OCI-LY3 (cell line): ENCODE measurements around the gene DHX40.

Source experiments
- H2AFZ ChIP-seq: fragments of 200-600, 300-600 bp; shearing (Covaris generic); 2 replicates; pipeline ENCODE4 v1.6.0; 2014; ENCODE audit warnings: antibody characterized with exemption, low read depth, low read length
- H3K27ac ChIP-seq: fragments of 200-600, 300-600 bp; sonication (generic); 2 replicates; pipeline ENCODE4 v1.5.1; 2014; ENCODE audit warnings: mild to moderate bottlenecking, low read length, moderate library complexity, mixed read lengths
- H3K27me3 ChIP-seq: fragments of 200-600, 300-600 bp; sonication (generic); 2 replicates; pipeline ENCODE4 v1.6.1; 2014; ENCODE audit warnings: low read depth, low read length, mixed read lengths
- H3K36me3 ChIP-seq: fragments of 200-600, 300-600 bp; sonication (generic); replicated peaks from 2 replicates; pipeline ENCODE3; 2014; ENCODE audit warnings: low read depth, low read length, mixed read lengths
- H3K4me1 ChIP-seq: fragments of 300-600, 200-600 bp; sonication (generic); 2 replicates; pipeline ENCODE4 v1.6.1; 2014; ENCODE audit warnings: low read length, mixed read lengths
- H3K4me2 ChIP-seq: fragments of 200-600, 300-600 bp; sonication (generic); 2 replicates; pipeline ENCODE4 v1.6.1; 2014; ENCODE audit warnings: low read length, mixed read lengths
- H3K4me3 ChIP-seq: fragments of 300-600, 200-600 bp; sonication (generic); 2 replicates; pipeline ENCODE4 v1.5.1; 2014; ENCODE audit warnings: antibody characterized with exemption, mild to moderate bottlenecking, low read length, moderate library complexity
- H3K79me2 ChIP-seq: fragments of 300-600, 200-600 bp; shearing (Covaris generic); 2 replicates; pipeline ENCODE4 v1.6.1; 2014; ENCODE audit warnings: mild to moderate bottlenecking, low read length, mixed read lengths
- H3K9ac ChIP-seq: fragments of 300-600, 200-600 bp; shearing (Covaris generic); 2 replicates; pipeline ENCODE4 v1.6.0; 2014; ENCODE audit warnings: mild to moderate bottlenecking, low read length, moderate library complexity
- H3K9me3 ChIP-seq: fragments of 200-600, 300-600 bp; shearing (Covaris generic); 2 replicates; pipeline ENCODE4 v1.6.1; 2014; ENCODE audit warnings: low read length, mixed read lengths; ENCODE audit not compliant: insufficient read depth
- H4K20me1 ChIP-seq: fragments of 200-600, 300-600 bp; sonication (generic); 2 replicates; pipeline ENCODE4 v1.6.1; 2016; ENCODE audit warnings: low read length, mixed read lengths; ENCODE audit not compliant: insufficient read depth
- CTCF ChIP-seq: fragments of 200-600, 300-600 bp; sonication (generic); IDR thresholded peaks from 2 replicates; pipeline ENCODE4 v1.5.1; 2014; ENCODE audit warnings: antibody characterized with exemption, low read length, low read depth
- EZH2phosphoT487 ChIP-seq: fragments of 200-600 bp; shearing (Covaris generic); IDR thresholded peaks from 2 replicates; pipeline ENCODE4 v1.6.1; 2018; ENCODE audit warnings: antibody characterized with exemption, mixed run types, low read depth

Gene DHX40

DNA sequence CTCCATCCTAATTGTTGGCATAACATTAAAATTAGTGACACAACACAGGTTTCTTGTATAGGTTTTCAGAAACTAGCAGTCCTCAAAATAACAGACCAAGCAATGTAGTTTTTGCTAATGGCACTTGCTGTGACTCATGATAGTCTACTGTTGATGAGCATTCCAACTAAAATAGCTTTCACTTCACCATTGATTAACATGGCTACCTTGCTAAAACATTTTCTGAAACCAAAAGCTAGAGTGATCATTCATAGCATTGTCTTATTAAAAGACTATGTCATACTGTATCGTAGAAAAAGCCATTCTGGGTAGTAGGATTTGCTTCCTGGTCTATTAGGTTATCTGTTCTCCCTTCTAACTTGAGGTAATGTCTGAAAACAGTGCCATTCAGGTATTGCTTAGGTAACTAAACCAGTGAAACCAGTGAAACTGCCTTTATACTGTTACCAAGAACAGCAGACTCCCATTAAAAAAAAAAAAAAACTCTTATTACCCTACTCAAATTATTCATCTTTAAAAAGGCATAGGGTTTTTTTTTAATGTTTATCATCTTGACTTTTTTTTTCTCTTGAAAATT is 51.8 kb downstream of the DHX40 start:
- Histone ChIP-seq H3K9ac (no peak overlapping the region), H3K27me3 (no peaks in the 10 kb centered on the region), H3K36me3 (no peaks in the 10 kb centered on the region), H3K4me2 (no peak overlapping the region), H3K9me3 (no peaks in the 10 kb centered on the region), H4K20me1 (peaks cover 17% of the 10 kb centered on the region), H2AFZ (no peak overlapping the region), H3K4me1 (peaks cover 21% of the 10 kb centered on the region), H3K4me3 (no peak overlapping the region), H3K79me2 (peaks cover 43% of the 10 kb centered on the region), H3K27ac (no peak overlapping the region)
- no peak for TF ChIP-seq EZH2phosphoT487
- no peak for TF ChIP-seq CTCF

- no peak overlapping the region for H2AFZ ChIP-seq
- peak overlapping the region; percentile 100 for H3K4me3 ChIP-seq
- peak overlapping the region; percentile 73 for H3K4me2 ChIP-seq
- peaks cover 34% of the 10 kb centered on the region for H4K20me1 ChIP-seq
- H3K36me3 ChIP-seq, result peaks cover 6% of the 10 kb centered on the region
- no peaks in the 10 kb centered on the region for H3K9me3 ChIP-seq
- peaks cover 60% of the 10 kb centered on the region for H3K79me2 ChIP-seq
- H3K27ac ChIP-seq, result peak overlapping the region; percentile 87
- no peak for TF ChIP-seq EZH2phosphoT487
- no peaks in the 10 kb centered on the region for H3K27me3 ChIP-seq
- H3K4me1 ChIP-seq, result peaks cover 36% of the 10 kb centered on the region
- peak overlapping the region; percentile 100 for H3K9ac ChIP-seq
Measured at GRCh38 chr17:59619035-59619297, 53.6 kb downstream of the DHX40 start.

GRCh38 chr17:59619298-59620063 is 54.1 kb downstream of the DHX40 start, which contains the start of gene CLTC:
Gene CLTC (plus strand): TSS chr17:59619895. CDS start chr17:59620132, 237 bp downstream.
- Histone ChIP-seq H3K4me3 (peak within 1 kb of the TSS; percentile 100), H3K79me2 (peaks cover 65% of the 10 kb centered on the region), H3K36me3 (peaks cover 6% of the 10 kb centered on the region), H4K20me1 (peaks cover 39% of the 10 kb centered on the region), H3K4me2 (peak within 1 kb of the TSS; percentile 87), H2AFZ (peak within 1 kb of the TSS; percentile 76; the same call in 1 of the 2 replicates), H3K27me3 (no peaks in the 10 kb centered on the region), H3K4me1 (peaks cover 38% of the 10 kb centered on the region), H3K9me3 (no peaks in the 10 kb centered on the region), H3K27ac (peak within 1 kb of the TSS; percentile 87), H3K9ac (peak within 1 kb of the TSS; percentile 100)
- no peak for TF ChIP-seq CTCF
- no peak for TF ChIP-seq EZH2phosphoT487

- peak overlapping the region; percentile 60 for H3K4me2 ChIP-seq
- H2AFZ ChIP-seq, result peak overlapping the region; percentile 53; the same call in 1 of the 2 replicates
- TF ChIP-seq EZH2phosphoT487 (no peak), CTCF (no peak)
- peak overlapping the region; percentile 87 for H3K27ac ChIP-seq
- H3K4me3 ChIP-seq, result peak overlapping the region; percentile 100
- peak overlapping the region; percentile 100 for H3K9ac ChIP-seq
- no peaks in the 10 kb centered on the region for H3K9me3 ChIP-seq
- peaks cover 71% of the 10 kb centered on the region for H3K79me2 ChIP-seq
- H3K4me1 ChIP-seq, result peaks cover 38% of the 10 kb centered on the region
- no peaks in the 10 kb centered on the region for H3K27me3 ChIP-seq
- peaks cover 6% of the 10 kb centered on the region for H3K36me3 ChIP-seq
- H4K20me1 ChIP-seq, result peaks cover 41% of the 10 kb centered on the region
Measured at GRCh38 chr17:59620064-59620359, 54.6 kb downstream of the DHX40 start.
